Activated T-helper 1 cell treated with anti-CD3 and anti-CD28 coated beads, Interleukin-12 subunit alpha, Interleukin-12 subunit beta, Interleukin-2, Interleukin-4 antibody, amounts not matched to agents 30 ng/mL and 10 ng/mL and 1 ng/mL, durations not matched to agents 14 hours and 24 hours and 36 hours (primary cell): Measurements from ENCODE around the gene SYNGR3. TPM values are rescaled to one million over a fixed set of nuclear protein-coding genes. Genes with fewer than 3 reads are reported as not detected.

Source experiments
- DNase-seq: peaks from one replicate; pipeline ENCODE4 v3.0.0; 2021; ENCODE audit warnings: low spot score
- H3K27ac Mint-ChIP-seq: one replicate; pipeline ENCODE4 v1.8.0; 2021; ENCODE audit warnings: mild to moderate bottlenecking, mixed read lengths
- H3K27me3 Mint-ChIP-seq: one replicate; pipeline ENCODE4 v1.8.0; 2022; ENCODE audit warnings: mild to moderate bottlenecking, moderate library complexity, mixed read lengths; ENCODE audit not compliant: insufficient read depth
- H3K36me3 Mint-ChIP-seq: one replicate; pipeline ENCODE4 v1.8.0; 2021; ENCODE audit warnings: low read depth, mixed read lengths
- H3K4me1 Mint-ChIP-seq: one replicate; pipeline ENCODE4 v1.8.0; 2021; ENCODE audit warnings: low read depth, mixed read lengths
- H3K4me3 Mint-ChIP-seq: one replicate; pipeline ENCODE4 v1.8.0; 2021; ENCODE audit warnings: mild to moderate bottlenecking, moderate library complexity, mixed read lengths
- H3K9me3 Mint-ChIP-seq: one replicate; pipeline ENCODE4 v1.8.0; 2021; ENCODE audit warnings: mixed read lengths
- intact Hi-C: fragments of 100-400 bp; cut with micrococcal nuclease; formaldehyde crosslinking; loops from one replicate; pipeline ENCODE4 v1.15.1; 2024
- total RNA-seq: library from RNA; stranded (reverse); gene quantifications from 2 replicates; pipeline ENCODE4 v1.2.3, GENCODE V29; 2022

The SYNGR3 gene
- total RNA-seq, 1 donor from 2014 or later = 26.3 TPM

DNA sequence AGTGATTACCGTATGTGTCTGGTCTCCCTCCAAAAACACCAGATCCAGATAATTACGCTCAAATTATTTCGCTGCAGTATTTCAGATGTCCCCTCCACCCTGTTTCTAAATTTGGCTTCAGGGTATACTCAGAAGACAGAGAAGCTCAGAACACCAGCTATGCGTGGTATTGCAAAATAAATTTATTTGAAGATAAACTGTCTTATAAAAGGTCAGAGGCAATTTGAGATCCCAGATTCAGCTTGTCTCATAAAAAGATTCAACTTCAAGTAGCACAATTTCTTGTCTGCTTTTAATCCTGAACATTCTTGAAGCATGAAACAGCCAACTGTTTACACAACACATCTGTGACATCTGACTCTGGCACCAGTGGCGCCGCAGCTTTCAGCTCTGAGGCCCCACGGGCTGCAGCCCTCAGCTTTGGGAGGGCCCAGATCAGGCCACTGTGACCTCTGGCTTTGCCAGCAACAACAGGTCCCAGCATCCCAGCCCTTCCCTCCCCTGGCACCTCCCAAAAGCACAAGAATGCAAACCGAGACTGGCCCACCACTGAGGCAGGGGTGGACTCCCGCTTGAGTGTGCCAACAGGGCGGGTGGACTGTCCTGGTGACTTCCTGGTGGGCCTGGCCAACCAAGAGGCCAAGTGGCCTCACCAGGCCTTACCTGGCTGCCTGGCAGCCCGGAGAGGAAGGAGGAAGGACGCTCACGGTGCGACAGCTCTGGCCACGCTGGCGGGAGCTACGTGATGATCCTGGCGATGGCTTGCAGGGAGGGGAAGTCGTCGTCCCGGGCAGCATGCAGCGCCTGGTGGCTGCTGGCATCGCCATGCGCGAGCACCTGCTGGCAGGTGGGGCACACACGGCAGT lies 8.0 kb downstream of the SYNGR3 start:
- no peaks in the 10 kb centered on the region for H3K9me3 Mint-ChIP-seq
- intact Hi-C loops = no loop called here
- H3K36me3 Mint-ChIP-seq = peaks cover 21% of the 10 kb centered on the region
- H3K4me3 Mint-ChIP-seq = no peak overlapping the region
- no peak for DNase-seq
- H3K27ac Mint-ChIP-seq = no peak overlapping the region
- H3K4me1 Mint-ChIP-seq = peaks cover 9% of the 10 kb centered on the region
- H3K27me3 Mint-ChIP-seq = no peaks in the 10 kb centered on the region

DNA sequence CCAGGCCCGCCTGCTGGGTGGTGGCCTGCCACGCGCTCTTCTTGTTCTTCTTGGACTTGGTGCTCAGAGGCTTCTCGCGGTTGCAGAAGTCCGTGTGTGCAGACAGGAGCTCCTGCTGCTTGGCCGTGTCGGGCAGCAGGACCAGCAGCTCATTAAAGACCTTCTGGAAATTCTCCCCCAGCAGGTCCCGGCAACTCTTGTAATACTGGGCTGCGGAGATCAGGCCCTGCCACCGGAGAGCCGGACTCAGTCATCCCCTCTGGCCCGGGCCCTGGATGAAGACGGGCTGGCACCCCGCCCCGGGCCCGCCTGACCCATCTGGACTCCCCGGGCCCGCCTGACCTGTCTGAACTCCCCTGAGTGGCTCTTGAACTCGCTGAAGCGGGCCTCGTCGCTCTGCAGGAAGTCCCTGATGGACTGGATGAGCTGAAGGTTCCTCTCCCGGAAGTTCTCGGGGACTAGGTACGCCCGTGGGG lies 8.6 kb downstream of the SYNGR3 start:
- no peak overlapping the region for H3K27ac Mint-ChIP-seq
- intact Hi-C loops = no loop called here
- H3K4me3 Mint-ChIP-seq = no peak overlapping the region
- H3K9me3 Mint-ChIP-seq = no peaks in the 10 kb centered on the region
- peaks cover 21% of the 10 kb centered on the region for H3K36me3 Mint-ChIP-seq
- H3K27me3 Mint-ChIP-seq = no peaks in the 10 kb centered on the region
- no peak for DNase-seq
- H3K4me1 Mint-ChIP-seq = peaks cover 8% of the 10 kb centered on the region

DNA sequence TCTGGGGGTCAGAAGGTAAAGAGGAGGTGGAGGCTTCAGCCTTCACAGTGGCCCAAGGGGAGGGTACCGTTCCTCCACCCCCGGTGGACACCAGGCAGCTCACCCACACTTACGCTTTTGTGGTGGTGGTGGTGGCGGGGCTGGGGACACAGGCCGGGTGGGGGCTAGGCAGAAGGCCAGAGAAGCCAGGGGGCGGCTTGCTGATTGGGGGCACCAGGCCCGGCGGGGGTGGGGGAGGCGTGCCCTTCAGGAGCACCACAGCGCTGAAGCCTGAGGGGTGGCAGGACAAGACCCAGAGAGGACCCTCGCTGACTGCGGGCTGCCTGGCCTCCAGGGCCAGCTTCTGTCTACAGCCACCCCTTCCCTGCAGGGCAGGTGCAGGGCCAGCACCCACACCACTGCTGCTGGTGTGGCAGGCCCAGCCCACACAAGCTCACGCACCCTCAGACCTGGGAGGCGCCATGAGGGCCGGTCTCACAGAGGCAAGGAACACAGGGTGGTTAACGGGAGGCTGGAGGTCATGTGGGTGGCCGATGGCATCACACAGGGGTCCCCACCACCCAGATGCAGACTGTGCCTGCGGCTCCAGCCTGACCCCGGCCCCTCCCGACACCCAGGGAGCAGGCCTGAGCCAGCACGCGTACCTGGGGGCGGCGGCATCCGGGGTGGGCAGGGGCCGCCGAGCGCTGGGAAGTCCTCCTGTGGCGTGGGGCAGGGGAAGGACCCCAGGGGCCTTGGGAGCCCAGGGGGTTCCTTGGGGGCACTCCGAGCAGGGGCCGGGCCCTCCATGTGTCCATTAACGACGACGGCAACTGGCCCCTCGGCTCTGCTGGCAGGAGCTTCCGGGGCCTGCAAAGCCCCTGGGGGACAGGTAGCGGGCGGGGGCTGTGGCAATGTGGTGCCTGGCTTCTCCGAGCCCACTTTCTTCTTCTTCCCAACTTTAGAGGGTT lies 9.4 kb downstream of the SYNGR3 start:
- Mint-ChIP-seq H3K27ac (no peak overlapping the region), H3K36me3 (peaks cover 20% of the 10 kb centered on the region), H3K27me3 (no peaks in the 10 kb centered on the region), H3K9me3 (no peaks in the 10 kb centered on the region), H3K4me3 (no peak overlapping the region), H3K4me1 (peaks cover 1% of the 10 kb centered on the region)
- no peak for DNase-seq
- intact Hi-C loops = no loop called here

DNA sequence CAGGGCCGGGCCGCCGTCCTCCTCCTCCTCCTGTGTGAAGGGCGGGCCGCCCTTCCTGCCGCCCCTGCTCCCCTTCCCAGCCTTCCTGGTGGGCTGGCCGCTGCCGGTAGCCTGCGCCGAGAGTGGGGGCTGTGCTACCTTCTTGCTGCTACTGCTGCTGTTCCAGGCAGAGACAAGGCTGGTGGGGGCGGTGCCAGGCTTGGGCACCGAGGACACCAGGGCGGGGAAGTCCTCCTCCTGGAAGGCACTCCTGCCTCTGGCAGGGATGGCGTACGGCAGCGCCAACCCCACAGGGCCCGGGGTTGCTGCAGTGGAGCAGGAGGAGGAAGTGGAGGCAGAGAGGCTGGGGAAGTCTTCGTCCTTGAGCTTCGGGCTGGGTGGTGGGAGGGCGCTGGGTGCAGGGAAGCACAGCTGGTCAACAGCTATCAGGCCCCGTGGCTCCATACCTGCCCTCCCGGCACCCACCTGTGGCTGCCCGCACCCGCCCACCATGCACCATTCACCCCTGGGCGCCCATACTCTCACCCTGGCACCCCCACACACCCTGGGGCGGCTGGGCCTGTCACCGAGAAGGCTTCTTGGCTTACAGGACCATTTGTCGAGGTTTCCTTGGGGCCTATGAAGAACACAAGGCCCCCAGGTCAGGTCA lies 10.2 kb downstream of the SYNGR3 start:
- no peaks in the 10 kb centered on the region for H3K4me1 Mint-ChIP-seq
- H3K9me3 Mint-ChIP-seq = no peaks in the 10 kb centered on the region
- H3K27me3 Mint-ChIP-seq = no peaks in the 10 kb centered on the region
- H3K4me3 Mint-ChIP-seq = no peak overlapping the region
- no peak overlapping the region for H3K27ac Mint-ChIP-seq
- no peak for DNase-seq
- peaks cover 18% of the 10 kb centered on the region for H3K36me3 Mint-ChIP-seq
- intact Hi-C loops = no loop called here

DNA sequence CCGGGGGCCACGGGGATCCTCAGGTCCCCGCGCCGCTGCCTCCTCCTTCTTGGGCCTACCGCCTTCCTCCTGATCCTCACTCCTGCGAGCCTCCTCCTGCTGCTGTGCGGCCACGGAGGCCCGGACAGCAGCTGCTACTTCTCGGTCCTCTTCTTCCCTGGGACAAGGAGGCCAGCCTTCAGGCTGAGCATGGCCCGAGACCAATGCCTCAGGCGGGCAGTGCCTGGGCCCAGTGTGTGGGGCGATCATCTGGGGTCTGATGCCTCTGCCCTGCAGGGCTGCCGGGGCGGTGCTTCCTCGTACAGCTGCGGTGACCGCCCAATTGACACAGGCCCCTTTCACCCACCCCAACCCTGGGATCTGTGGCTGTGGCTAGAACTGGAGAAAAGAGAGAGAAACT lies 11.3 kb downstream of the SYNGR3 start:
- H3K36me3 Mint-ChIP-seq = peaks cover 14% of the 10 kb centered on the region
- H3K27me3 Mint-ChIP-seq = no peaks in the 10 kb centered on the region
- H3K4me1 Mint-ChIP-seq = peaks cover 2% of the 10 kb centered on the region
- DNase-seq = no peak
- H3K27ac Mint-ChIP-seq = no peak overlapping the region
- intact Hi-C loops = no loop called here
- no peaks in the 10 kb centered on the region for H3K9me3 Mint-ChIP-seq
- H3K4me3 Mint-ChIP-seq = no peak overlapping the region

DNA sequence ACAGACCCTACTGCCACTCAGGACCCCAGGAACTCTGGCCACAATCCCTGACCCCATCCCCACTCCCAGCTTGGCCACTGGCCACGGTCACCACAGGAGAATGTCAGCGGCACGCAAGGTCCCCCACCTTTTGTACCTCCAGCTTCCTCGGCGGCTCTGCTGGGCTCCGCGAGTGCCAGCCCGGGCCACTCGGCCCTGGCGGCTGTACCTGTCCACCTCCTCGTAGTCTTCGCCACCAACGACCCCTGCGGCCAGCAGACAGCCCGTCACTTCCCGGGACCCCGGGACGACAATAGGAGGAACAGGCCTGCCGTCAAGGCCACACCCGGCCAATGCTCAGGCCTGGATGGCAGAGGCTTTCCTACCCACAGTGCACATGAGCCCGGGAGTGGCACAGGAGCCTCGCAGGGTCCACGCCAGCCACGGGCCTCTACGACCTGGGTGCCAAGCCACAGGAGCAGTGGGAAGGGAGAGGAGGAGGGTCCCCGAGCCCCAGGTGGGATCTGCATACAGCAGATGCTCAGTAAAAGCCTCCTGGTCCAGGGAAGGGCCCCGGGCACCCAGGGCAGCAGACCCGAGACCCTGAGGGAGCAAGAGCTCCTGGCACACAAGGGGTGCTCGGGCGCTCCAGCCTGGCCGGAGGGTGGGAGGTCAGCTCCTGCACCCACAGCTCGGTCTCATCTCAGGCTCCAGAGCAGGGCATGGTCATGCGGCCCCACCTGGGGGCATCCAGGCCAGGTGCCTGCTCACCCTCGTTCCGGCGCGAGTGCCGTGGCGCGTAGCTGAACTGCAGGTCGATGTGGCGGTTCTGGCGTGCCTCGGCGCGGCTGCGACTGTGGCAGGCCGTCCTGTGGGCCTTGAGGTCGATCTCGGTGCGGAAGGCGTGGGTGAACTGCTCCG lies 11.9 kb downstream of the SYNGR3 start:
- no peaks in the 10 kb centered on the region for H3K27me3 Mint-ChIP-seq
- DNase-seq = no peak
- intact Hi-C loops = no loop called here
- H3K9me3 Mint-ChIP-seq = no peaks in the 10 kb centered on the region
- H3K36me3 Mint-ChIP-seq = peaks cover 14% of the 10 kb centered on the region
- peaks cover 3% of the 10 kb centered on the region for H3K4me1 Mint-ChIP-seq
- H3K27ac Mint-ChIP-seq = no peak overlapping the region
- no peak overlapping the region for H3K4me3 Mint-ChIP-seq

DNA sequence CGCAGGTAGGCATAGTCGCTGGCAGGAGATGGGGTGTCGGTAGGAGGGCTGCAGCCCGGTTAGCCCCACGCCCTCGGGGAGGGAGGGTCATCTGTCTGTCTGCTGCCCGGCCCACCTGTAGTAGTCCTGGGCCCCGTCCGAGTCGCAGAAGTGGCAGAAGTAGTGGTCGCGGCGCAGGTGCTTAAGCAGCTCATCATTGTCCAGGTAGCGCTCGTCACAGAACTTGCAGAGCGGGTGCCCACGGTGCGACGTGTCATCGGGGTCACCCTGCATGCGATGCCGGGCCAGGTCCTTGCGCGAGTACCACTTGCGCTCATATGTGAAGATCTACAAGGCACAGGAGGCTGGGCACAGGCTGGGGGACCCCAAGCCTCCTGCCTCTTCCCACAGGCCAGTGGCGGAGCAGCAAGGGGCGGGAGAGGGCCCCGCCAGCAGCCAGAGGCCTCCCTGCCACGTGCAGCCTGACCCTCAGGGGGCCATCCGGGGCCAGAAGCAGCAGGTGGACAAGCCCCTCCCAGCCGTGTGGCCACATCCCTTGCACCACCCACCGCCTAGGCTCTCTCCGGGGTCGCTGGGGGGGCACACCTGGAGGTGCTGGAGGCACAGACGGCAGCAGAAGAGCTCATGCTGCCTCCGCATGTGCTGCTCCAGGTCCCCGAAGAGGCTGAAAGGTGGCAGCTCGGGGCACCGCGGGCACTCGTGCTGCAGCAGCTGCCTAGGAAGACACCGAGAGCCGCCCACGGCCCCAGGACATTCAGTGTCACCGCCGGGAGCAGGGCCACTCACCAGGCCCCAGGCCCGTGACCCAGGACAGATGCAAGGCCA lies 12.8 kb downstream of the SYNGR3 start:
- Mint-ChIP-seq H3K27ac (no peak overlapping the region), H3K36me3 (peaks cover 15% of the 10 kb centered on the region), H3K4me1 (peaks cover 7% of the 10 kb centered on the region), H3K27me3 (no peaks in the 10 kb centered on the region), H3K9me3 (no peaks in the 10 kb centered on the region), H3K4me3 (no peak overlapping the region)
- DNase-seq = no peak
- intact Hi-C loops = no loop called here

DNA sequence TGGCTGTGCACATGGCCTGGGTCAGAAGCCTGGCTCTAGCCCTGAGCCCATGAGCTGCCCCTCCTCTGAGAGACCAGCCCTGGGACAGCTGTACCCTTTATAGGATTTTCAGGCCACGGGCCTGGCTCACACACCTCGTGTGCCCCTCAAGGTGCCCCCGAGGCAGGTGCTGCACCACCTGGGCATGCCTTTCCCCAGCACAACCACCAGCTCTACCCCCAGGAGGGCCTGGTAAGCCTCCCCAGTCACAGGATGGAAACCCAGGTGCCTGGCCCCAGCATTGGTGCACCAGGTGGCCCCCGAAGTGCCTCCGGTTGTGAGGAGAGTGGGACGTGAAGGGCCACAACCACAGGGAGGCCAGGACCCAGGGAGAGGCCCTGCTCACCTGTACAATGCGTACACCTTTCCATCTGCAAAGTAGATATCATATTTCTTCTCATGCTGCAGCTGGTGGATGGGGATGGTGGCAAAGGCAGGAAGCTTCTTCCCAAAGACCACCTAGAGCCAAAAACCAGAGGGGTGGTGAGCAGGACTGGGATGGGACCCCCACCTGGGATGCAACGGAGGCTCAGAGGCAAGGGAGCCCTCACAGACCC lies 13.6 kb downstream of the SYNGR3 start:
- peaks cover 13% of the 10 kb centered on the region for H3K36me3 Mint-ChIP-seq
- no peak overlapping the region for H3K4me3 Mint-ChIP-seq
- no peaks in the 10 kb centered on the region for H3K9me3 Mint-ChIP-seq
- peaks cover 14% of the 10 kb centered on the region for H3K4me1 Mint-ChIP-seq
- H3K27ac Mint-ChIP-seq = no peak overlapping the region
- H3K27me3 Mint-ChIP-seq = no peaks in the 10 kb centered on the region
- DNase-seq = no peak
- intact Hi-C loops = no loop called here

DNA sequence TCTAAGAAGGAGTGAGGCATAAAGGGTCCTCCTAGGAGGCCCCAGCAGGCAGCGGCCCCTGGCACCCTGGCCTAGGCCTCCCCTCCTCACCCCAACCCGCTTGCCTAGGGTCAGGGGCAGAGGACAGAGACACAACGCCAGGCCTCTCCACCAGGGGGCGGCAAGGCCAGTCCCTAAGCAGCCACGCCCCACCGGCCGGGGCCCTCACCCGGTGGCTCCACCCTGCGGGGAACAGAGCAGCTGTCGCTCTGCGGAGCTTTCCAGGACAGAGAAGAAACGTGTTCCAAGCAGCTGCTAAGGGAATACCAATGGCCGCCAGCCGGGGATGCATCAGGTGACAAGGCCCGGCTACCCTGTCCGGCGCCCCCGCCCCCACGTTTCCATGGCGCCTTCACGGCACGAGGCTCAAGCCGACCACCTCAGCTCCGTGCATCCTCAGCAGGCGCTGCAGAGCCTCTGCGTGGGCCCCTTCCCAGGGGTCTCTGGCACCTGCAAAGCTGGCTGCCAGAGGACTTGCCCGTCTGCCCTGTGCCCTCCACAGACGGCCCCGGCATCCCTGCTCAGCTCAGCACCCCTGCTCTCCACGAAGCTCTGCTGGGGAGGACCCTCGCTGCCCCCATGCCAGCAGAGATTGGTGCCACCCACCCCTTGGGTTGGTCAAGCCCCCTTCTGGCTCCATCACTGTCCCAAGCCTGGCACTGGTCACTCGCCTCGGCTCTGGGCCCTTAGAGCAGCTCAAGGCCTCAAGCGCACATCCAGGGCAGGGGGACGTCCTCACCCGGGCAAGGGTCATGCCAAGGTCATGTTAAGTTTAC lies 14.3 kb downstream of the SYNGR3 start:
- peaks cover 17% of the 10 kb centered on the region for H3K36me3 Mint-ChIP-seq
- peak; percentile 84 for DNase-seq
- peaks cover 19% of the 10 kb centered on the region for H3K4me1 Mint-ChIP-seq
- no peak overlapping the region for H3K4me3 Mint-ChIP-seq
- no peaks in the 10 kb centered on the region for H3K27me3 Mint-ChIP-seq
- H3K9me3 Mint-ChIP-seq = no peaks in the 10 kb centered on the region
- intact Hi-C loops = loop anchor here (1.0 kb wide), 2 partner anchors 8 to 136 kb away; no protein-coding TSS in a partner anchor
- H3K27ac Mint-ChIP-seq = no peak overlapping the region

DNA sequence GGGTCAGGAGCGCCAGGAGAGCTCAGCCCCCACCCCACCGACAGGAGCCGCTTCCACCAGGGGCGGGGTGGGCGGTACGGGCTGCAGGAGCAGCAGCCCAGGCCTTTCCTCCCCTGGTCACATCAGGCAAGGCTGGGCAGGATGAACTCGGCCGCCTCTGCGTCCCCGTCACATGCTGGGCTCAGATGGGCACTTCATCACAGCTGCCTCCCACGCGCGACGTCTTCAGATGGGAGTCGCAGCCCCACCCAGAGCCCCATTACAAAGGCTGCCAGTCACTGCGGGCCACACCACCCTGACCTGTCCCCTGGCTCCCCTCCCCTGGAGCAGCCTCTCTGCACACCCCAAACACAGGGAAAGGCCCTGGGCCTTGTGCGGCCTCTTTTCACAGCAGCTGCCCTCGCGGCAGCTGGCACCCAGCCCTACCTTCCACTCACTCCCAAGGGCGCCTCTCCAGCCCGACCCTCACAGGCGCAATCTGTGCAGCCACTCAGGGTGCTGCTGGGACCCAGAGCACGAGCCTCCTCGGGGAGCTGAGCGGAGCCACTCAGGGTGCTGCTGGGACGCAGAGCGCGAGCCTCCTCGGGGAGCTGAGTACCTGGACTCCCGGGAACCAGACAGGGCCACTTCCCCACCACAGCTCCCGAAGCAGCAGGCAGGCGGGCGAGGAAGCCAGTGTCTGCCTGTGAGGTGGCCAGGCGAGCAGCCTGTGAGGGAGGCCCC lies 15.2 kb downstream of the SYNGR3 start:
- Mint-ChIP-seq H3K4me1 (peaks cover 20% of the 10 kb centered on the region), H3K36me3 (peaks cover 17% of the 10 kb centered on the region), H3K27me3 (no peaks in the 10 kb centered on the region), H3K4me3 (no peak overlapping the region), H3K9me3 (no peaks in the 10 kb centered on the region), H3K27ac (no peak overlapping the region)
- no peak for DNase-seq
- intact Hi-C loops = loop anchor here (1.0 kb wide), 2 partner anchors 9 to 135 kb away; no protein-coding TSS in a partner anchor
